ENCODE data around the gene RASAL3.

The RASAL3 gene

GRCh38 chr19:15404780-15405211 is 59.5 kb downstream of the RASAL3 start:
- no peak for DNase-seq (ENCODE audit: extremely low spot score)
- TF ChIP-seq CTCF (IDR thresholded peaks at IDR 0.05; ENCODE audit: control extremely low read depth, extremely low read depth, low read depth, missing control alignments), result no peak
- CTCF ChIA-PET, result interaction anchor here (1.2 to 2.7 kb wide), 3 partner anchors 12 to 17 kb away, joined by 3 to 7 read pairs (median 4); partner anchors contain the start of gene AKAP8L
- POLR2A ChIA-PET, result no interaction called here

- no peak for DNase-seq (ENCODE audit: extremely low spot score)
- ChIA-PET POLR2A (no interaction called here), CTCF (interaction anchor here (1.2 to 2.7 kb wide), 3 partner anchors 12 to 17 kb away, joined by 3 to 7 read pairs (median 4); partner anchors contain the start of gene AKAP8L)
- no peak for TF ChIP-seq CTCF (IDR thresholded peaks at IDR 0.05; ENCODE audit: control extremely low read depth, extremely low read depth, low read depth, missing control alignments)
These were observed 60.1 kb downstream of the RASAL3 start for GRCh38 chr19:15404097-15404779.

- TF ChIP-seq CTCF (IDR thresholded peaks at IDR 0.05; ENCODE audit: control extremely low read depth, extremely low read depth, low read depth, missing control alignments), result no peak
- ChIA-PET POLR2A (no interaction called here), CTCF (no interaction called here)
- DNase-seq (ENCODE audit: extremely low spot score), result no peak
These were observed 61.2 kb downstream of the RASAL3 start for GRCh38 chr19:15403151-15403531.

GRCh38 chr19:15402411-15403150 is 61.8 kb downstream of the RASAL3 start:
- no peak for DNase-seq (ENCODE audit: extremely low spot score)
- CTCF ChIA-PET, result interaction anchor here (1.0 kb wide), 1 partner anchor 17 kb away, joined by 4 read pairs; the partner anchor contains the start of gene AKAP8L
- TF ChIP-seq CTCF (IDR thresholded peaks at IDR 0.05; ENCODE audit: control extremely low read depth, extremely low read depth, low read depth, missing control alignments), result no peak
- POLR2A ChIA-PET, result no interaction called here
